ENCODE results near the gene IQCM. TPM values are rescaled to one million over a fixed set of nuclear protein-coding genes. Genes with fewer than 3 reads are reported as not detected.

Gene IQCM
- total and polyA plus RNA-seq, 10 of the 15 experiments (the other 5 are each of a cell fraction or from before 2014, with no cell fraction given), result not detected

- FAIRE-seq (no peak), ATAC-seq (no peak), DNase-seq (ENCODE audit: low read depth, low spot score) (no peak)
- WGBS (ENCODE audit: insufficient coverage, insufficient replicate concordance, low lambda C conversion rate, missing lambda C conversion rate), result 0% methylated on average over 1 of the region's 1 CpG
- Histone ChIP-seq H3K27me3 (replicated peaks in 1 of 2; ENCODE audit: control insufficient read depth in 2 of 2, insufficient read depth in 2 of 2, low read length in 1 of 2) (no peaks in the 10 kb centered on the region), H3K79me2 (ENCODE audit: control insufficient read depth, insufficient read depth, low read length) (no peaks in the 10 kb centered on the region), H3K27ac (ENCODE audit: control insufficient read depth, insufficient read depth) (no peak overlapping the region), H3K9me3 (replicated peaks; ENCODE audit: control insufficient read depth, insufficient read depth, low read length) (no peaks in the 10 kb centered on the region), H4K20me1 (ENCODE audit: control insufficient read depth, insufficient read depth) (no peaks in the 10 kb centered on the region), H3K4me3 (no peak overlapping the region), H3K4me1 (ENCODE audit: control insufficient read depth, insufficient read depth, low read length) (no peaks in the 10 kb centered on the region), H3K9ac (ENCODE audit: control insufficient read depth, insufficient read depth, low read length) (no peak overlapping the region), H3K4me2 (ENCODE audit: control insufficient read depth, insufficient read depth) (no peak overlapping the region), H2AFZ (ENCODE audit: control insufficient read depth, low read depth, low read length) (no peak overlapping the region), H3K36me3 (ENCODE audit: control insufficient read depth in 2 of 2, insufficient read depth in 2 of 2, low read length in 1 of 2) (no peaks in the 10 kb centered on the region)
- ChIA-PET CTCF (interaction anchor here (0.6 to 0.9 kb wide), 2 partner anchors 9 to 14 kb away, joined by 3 read pairs; no protein-coding TSS in a partner anchor), POLR2A (no interaction called here), SMC1A (ENCODE audit: uncharacterized antibody, unreplicated experiment) (no interaction called here), RAD21 (ENCODE audit: unreplicated experiment) (no interaction called here)
- no TSS peak for BruUV-seq (replicated peaks)
- intact Hi-C loops (cut with micrococcal nuclease; ENCODE audit: unreplicated experiment), result no loop called here
- in situ Hi-C loops (cut with MboI), result no loop called here
- no peak for TF ChIP-seq CTCF (IDR thresholded peaks at IDR 0.05 in 2 of 3, conservative IDR thresholded peaks at IDR 0.05 in 1 of 3; ENCODE audit: control insufficient read depth in 2 of 3, extremely low read depth in 1 of 3, insufficient read depth in 1 of 3, low read depth in 3 of 3, low read length in 3 of 3)
These were observed 107.0 kb downstream of the IQCM start for GRCh38 chr4:149708513-149709130.

- in situ Hi-C loops (cut with MboI), result no loop called here
These were observed 107.8 kb downstream of the IQCM start for GRCh38 chr4:149707862-149708261.

More at GRCh38 chr4:149707862-149708261, 107.8 kb downstream of the IQCM start:
- DNase-seq (ENCODE audit: low read depth, low spot score) (no peak), ATAC-seq (no peak), FAIRE-seq (no peak)
- SMC1A ChIA-PET (ENCODE audit: uncharacterized antibody, unreplicated experiment), result no interaction called here
- Histone ChIP-seq H3K27ac (ENCODE audit: control insufficient read depth, insufficient read depth) (no peak overlapping the region), H3K9ac (ENCODE audit: control insufficient read depth, insufficient read depth, low read length) (no peak overlapping the region), H3K36me3 (ENCODE audit: control insufficient read depth in 2 of 2, insufficient read depth in 2 of 2, low read length in 1 of 2) (no peaks in the 10 kb centered on the region), H4K20me1 (ENCODE audit: control insufficient read depth, insufficient read depth) (no peaks in the 10 kb centered on the region), H2AFZ (ENCODE audit: control insufficient read depth, low read depth, low read length) (no peak overlapping the region), H3K4me1 (ENCODE audit: control insufficient read depth, insufficient read depth, low read length) (no peaks in the 10 kb centered on the region), H3K4me2 (ENCODE audit: control insufficient read depth, insufficient read depth) (no peak overlapping the region), H3K27me3 (replicated peaks in 1 of 2; ENCODE audit: control insufficient read depth in 2 of 2, insufficient read depth in 2 of 2, low read length in 1 of 2) (no peaks in the 10 kb centered on the region), H3K79me2 (ENCODE audit: control insufficient read depth, insufficient read depth, low read length) (no peaks in the 10 kb centered on the region), H3K4me3 (no peak overlapping the region), H3K9me3 (replicated peaks; ENCODE audit: control insufficient read depth, insufficient read depth, low read length) (no peaks in the 10 kb centered on the region)
- POLR2A ChIA-PET, result no interaction called here
- intact Hi-C loops (cut with micrococcal nuclease; ENCODE audit: unreplicated experiment), result no loop called here
- TF ChIP-seq ZBTB11 (CRISPR knock-in tag; IDR thresholded peaks at IDR 0.05), result no peak
- TF ChIP-seq CHD4 (IDR thresholded peaks at IDR 0.05), result no peak
- no peak for TF ChIP-seq SIX5 (IDR thresholded peaks at IDR 0.05; ENCODE audit: low read depth, low read length, severe bottlenecking)
- TF ChIP-seq BMI1 (IDR thresholded peaks at IDR 0.05; ENCODE audit: borderline replicate concordance), result no peak
- TF ChIP-seq MTA2 (IDR thresholded peaks at IDR 0.05; ENCODE audit: low read depth), result no peak
- CTCF ChIA-PET, result interaction anchor here (0.9 kb wide), 1 partner anchor 8 kb away, joined by 3 read pairs; no protein-coding TSS in a partner anchor
- WGBS (ENCODE audit: insufficient coverage, insufficient replicate concordance, low lambda C conversion rate, missing lambda C conversion rate), result 0% methylated on average over 1 of the region's 1 CpG
- RAD21 ChIA-PET (ENCODE audit: unreplicated experiment), result no interaction called here
- no TSS peak for BruUV-seq (replicated peaks)
